Heart right ventricle (tissue), 16 donors: ENCODE data around the gene USH2A. TPM values are rescaled to one million over a fixed set of nuclear protein-coding genes. Genes with fewer than 3 reads are reported as not detected.

ENCODE experiments used
- ATAC-seq, 8 donors: fragments of 200-7000 bp; cut with Tn5 transposase; one replicate each; pipeline ENCODE4 v1.9.1; 2020; ENCODE audit warnings: mild to moderate bottlenecking in 8 of 8, moderate library complexity in 8 of 8, moderate number of reproducible peaks in 1 of 8
- DNase-seq, 2 donors: peaks; one replicate each; pipeline ENCODE4 v3.0.0-alpha.2; 2020
- H3K27ac ChIP-seq, 10 donors: fragments of 200-600 bp; sonication (generic) in 2 of 10; one replicate each; pipeline versions ENCODE4 v1.5.0 to v1.8.0; 2020 to 2022; ENCODE audit warnings: mild to moderate bottlenecking in 3 of 10
- H3K27me3 ChIP-seq, 7 donors: fragments of 200-600 bp; one replicate each; pipeline ENCODE4 v1.8.0; 2021 to 2022; ENCODE audit warnings: mild to moderate bottlenecking in 2 of 7
- H3K36me3 ChIP-seq, 9 donors: fragments of 200-600 bp; sonication (generic) in 1 of 9; one replicate each; pipeline versions ENCODE4 v1.5.0 to v1.8.0; 2020 to 2022; ENCODE audit warnings: mild to moderate bottlenecking in 2 of 9
- H3K4me1 ChIP-seq, 9 donors: fragments of 200-600 bp; sonication (generic) in 1 of 9; one replicate each; pipeline versions ENCODE4 v1.5.0 to v1.8.0; 2020 to 2022; ENCODE audit warnings: mild to moderate bottlenecking in 4 of 9
- H3K4me3 ChIP-seq, 10 donors: fragments of 200-600 bp; sonication (generic) in 2 of 10; one replicate each; pipeline versions ENCODE4 v1.5.0 to v1.8.0; 2020 to 2022; ENCODE audit warnings: mild to moderate bottlenecking in 7 of 10, moderate library complexity in 2 of 10
- H3K9me3 ChIP-seq, 11 donors: fragments of 200-600 bp in 10 of 11; sonication (generic) in 2 of 11; one replicate each; pipeline versions ENCODE4 v1.5.0 to v1.8.0; 2013 to 2022; ENCODE audit warnings: mild to moderate bottlenecking in 2 of 11, control low read depth in 1 of 11, moderate library complexity in 1 of 11
- WGBS, 2 donors: extraction: QIAGEN DNeasy Blood & Tissue Kit; methylation state at CpG; one replicate each; pipeline ENCODE4 v1.1.7; 2013; ENCODE audit warnings: inconsistent platforms in 1 of 2; 5-methylcytosine and 5-hydroxymethylcytosine counted together
- intact Hi-C, 10 donors: fragments of 100-400 bp; cut with DNase I; formaldehyde crosslinking; loops; one replicate each; pipeline versions ENCODE4 v1.11.1 to v1.14.2; 2022
- polyA plus RNA-seq, 2 donors: library from polyadenylated mRNA; stranded (reverse); fragments of 200-250 nt; gene quantifications; one replicate each; pipeline ENCODE4 v1.2.3, GENCODE V29; 2013
- total RNA-seq, 10 donors: library from RNA; stranded (reverse); fragmentation: NEBNext Ultra II Directional in 3 of 10; extraction: Animal tissue kit (Norgen Biotek cat#: 25700) in 3 of 10; gene quantifications; one replicate each; pipeline versions ENCODE4 v1.2.1 to v1.2.4, GENCODE V29; 2021 to 2023
- TF ChIP-seq, protein P1 (sequence below), 9 donors: fragments of 200-600 bp; sonication (generic) in 2 of 9; IDR thresholded peaks; one replicate each; pipeline versions ENCODE4 v1.5.0 to v1.8.0; 2021 to 2022; ENCODE audit warnings: antibody characterized with exemption in 9 of 9, mild to moderate bottlenecking in 5 of 9, moderate library complexity in 1 of 9
- donor health status: Arrhythmogenic right ventricular cardiomyopathy.
- donor health status: ischemic (EF 13 %, LVEDD 7.1; RV severe dilation, severe dysfunction).
- donor health status: healthy with polysubstance abuse.
- donor health status: DM: no; HTN: yes; CAD: no.
- donor health status: DM: no; HTN: no; CAD: no.
- donor health status: ischemic (EF 25% LVEDD 6.9; RV normal size, moderate dysfunction).
- donor health status: ischemic (EF 25% LVEDD 5.7; RV mildly dilated, moderate dysfunction).
- donor health status: healthy.
- donor health status: DM: yes; HTN: yes; CAD: no.
- donor health status: Ischemic cardiomyopathy.
- donor health status: ischemic (EF 35%, LVEDD 5.7; RV mildly dilated, moderate dysfunction).
- donor health status: nonischemic (EF 11% LVEDD 7.7; RV severe dilation, severe dysfunction).
- donor health status: DM: yes; HTN: yes; CAD: no.
- donor health status: PGD.
- donor health status: ischemic (EF 29% LVEDD 5.4; RV normal size, mild dysfunction).
- donor health status: nonischemic (EF 23%, LVEDD 6.1; RV moderate dilation, normal function).

Gene USH2A
- total and polyA plus RNA-seq, 12 donors = 0.01 to 4.9 (median 3.6) TPM

DNA sequence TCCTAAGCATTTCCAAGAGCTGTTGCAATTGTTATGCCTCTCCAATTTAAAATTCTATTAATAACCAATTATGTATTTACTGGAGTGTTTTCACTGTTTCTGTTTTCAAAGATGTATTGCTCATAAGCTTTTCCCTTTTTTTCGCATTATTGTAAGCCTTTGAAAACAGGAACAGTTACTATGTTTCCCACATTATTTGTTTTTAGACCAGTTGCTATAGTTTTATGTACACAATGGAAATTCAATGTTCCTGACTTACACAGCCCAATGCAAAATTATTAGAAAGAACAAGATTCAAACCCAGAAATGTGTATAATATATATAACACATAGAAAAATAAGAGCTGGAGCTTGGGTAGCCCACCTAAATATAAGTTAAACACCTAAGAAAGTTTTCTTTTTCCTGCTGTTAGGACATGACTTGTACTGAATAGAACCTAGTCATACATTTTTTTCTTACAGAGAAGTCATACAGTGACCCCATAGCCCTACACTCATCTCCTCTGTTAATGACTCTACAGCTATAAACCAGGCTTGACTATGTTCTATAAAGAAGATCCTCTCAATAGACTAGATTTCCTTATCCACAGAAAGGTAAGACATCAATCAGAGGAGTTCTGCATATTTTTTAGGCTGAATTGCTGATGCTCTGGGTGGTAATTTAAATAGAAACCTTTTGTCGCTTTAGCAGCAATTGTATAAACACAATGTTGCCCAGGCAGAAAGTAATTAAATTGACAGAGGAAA is 299.6 kb downstream of the USH2A start:
- H3K27me3 ChIP-seq = no peaks in the 10 kb centered on the region
- H3K9me3 ChIP-seq = no peaks in the 10 kb centered on the region
- H3K27ac ChIP-seq = no peak overlapping the region
- 0 to 91% methylated on average over 2 of the region's 2 CpGs for WGBS, 2 donors
- no peaks in the 10 kb centered on the region for H3K36me3 ChIP-seq
- H3K4me3 ChIP-seq = no peak overlapping the region
- ATAC-seq (no peak), DNase-seq (no peak)
- TF ChIP-seq, protein P1, sequence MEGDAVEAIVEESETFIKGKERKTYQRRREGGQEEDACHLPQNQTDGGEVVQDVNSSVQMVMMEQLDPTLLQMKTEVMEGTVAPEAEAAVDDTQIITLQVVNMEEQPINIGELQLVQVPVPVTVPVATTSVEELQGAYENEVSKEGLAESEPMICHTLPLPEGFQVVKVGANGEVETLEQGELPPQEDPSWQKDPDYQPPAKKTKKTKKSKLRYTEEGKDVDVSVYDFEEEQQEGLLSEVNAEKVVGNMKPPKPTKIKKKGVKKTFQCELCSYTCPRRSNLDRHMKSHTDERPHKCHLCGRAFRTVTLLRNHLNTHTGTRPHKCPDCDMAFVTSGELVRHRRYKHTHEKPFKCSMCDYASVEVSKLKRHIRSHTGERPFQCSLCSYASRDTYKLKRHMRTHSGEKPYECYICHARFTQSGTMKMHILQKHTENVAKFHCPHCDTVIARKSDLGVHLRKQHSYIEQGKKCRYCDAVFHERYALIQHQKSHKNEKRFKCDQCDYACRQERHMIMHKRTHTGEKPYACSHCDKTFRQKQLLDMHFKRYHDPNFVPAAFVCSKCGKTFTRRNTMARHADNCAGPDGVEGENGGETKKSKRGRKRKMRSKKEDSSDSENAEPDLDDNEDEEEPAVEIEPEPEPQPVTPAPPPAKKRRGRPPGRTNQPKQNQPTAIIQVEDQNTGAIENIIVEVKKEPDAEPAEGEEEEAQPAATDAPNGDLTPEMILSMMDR (IDR thresholded peaks at IDR 0.05) = no peak
- H3K4me1 ChIP-seq = no peaks in the 10 kb centered on the region
- intact Hi-C loops = no loop called here

DNA sequence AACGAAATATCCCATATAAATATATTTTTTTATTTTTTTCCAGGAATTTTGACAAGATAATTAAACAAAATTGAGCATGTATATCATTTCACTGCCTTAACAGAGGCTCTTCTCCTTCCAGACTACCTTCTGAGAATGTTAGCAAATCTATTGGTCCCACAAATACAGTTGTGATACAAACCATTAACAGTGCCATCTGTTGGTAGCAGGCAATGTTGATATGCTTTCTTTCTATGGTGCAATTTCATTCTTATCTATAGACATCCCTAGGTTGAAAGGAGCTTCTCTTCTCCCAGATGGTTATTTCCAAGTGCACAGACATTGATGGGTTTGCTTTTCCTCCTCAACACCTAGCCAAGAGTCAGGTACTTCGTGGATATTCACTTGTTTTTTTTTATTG is 303.6 kb downstream of the USH2A start:
- H3K36me3 ChIP-seq = no peaks in the 10 kb centered on the region
- no peak overlapping the region for H3K27ac ChIP-seq
- TF ChIP-seq, protein P1 (IDR thresholded peaks at IDR 0.05) = peak in 4 of 9 donors; percentile 8 to 31 (median 22)
- no peaks in the 10 kb centered on the region for H3K27me3 ChIP-seq
- H3K4me3 ChIP-seq = no peak overlapping the region
- intact Hi-C loops = no loop called here
- ATAC-seq = no peak
- WGBS, 2 donors = 39 to 54% methylated on average over 2 of the region's 2 CpGs
- no peak for DNase-seq
- no peaks in the 10 kb centered on the region for H3K9me3 ChIP-seq
- H3K4me1 ChIP-seq = no peaks in the 10 kb centered on the region

DNA sequence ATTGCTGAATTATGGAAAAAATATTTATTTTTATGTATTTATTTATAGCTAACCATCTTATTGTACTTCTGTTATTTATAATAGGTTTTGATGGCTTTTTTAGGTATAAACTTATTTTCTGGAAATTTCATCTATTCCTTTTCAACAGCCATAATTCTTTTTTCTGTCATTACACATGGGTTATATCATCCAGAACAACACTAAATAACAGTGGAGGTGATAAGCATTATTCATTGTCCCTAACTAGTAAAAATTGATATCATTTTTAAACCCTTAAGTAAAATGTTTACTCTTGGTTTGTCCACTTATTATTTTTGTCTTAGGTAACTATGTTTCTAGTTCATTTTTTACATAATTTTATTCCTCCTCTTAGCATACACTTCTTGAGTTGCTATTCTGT is 309.1 kb downstream of the USH2A start:
- H3K27ac ChIP-seq = no peak overlapping the region
- H3K4me3 ChIP-seq = no peak overlapping the region
- no peaks in the 10 kb centered on the region for H3K9me3 ChIP-seq
- no peaks in the 10 kb centered on the region for H3K4me1 ChIP-seq
- DNase-seq (no peak), ATAC-seq (no peak)
- intact Hi-C loops = no loop called here
- TF ChIP-seq, protein P1 (IDR thresholded peaks at IDR 0.05) = no peak
- no peaks in the 10 kb centered on the region for H3K36me3 ChIP-seq
- no peaks in the 10 kb centered on the region for H3K27me3 ChIP-seq

DNA sequence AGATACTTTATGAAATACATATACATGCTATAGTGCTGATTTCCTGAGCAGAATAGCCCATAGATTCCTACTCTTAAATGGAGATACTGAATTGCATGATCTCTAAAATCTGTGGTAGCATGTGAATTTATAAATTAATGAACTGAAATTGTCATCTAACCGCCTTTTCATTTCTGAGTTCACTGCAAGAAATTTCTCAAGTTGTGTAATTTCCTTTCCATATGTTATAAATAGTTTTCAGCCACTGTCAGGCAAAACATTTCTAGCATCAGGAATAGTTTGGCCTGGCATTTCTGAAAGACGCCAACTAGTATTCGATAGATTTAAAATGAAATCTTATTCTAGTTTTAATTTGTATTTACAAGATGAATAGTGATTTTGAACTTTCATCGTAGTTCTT is 310.1 kb downstream of the USH2A start:
- DNase-seq = no peak
- 74 to 85% methylated on average over 4 of the region's 4 CpGs for WGBS, 2 donors

More for the DNA sequence above, 310.1 kb downstream of the USH2A start:
- TF ChIP-seq, protein P1 (IDR thresholded peaks at IDR 0.05) = no peak
- Histone ChIP-seq H3K36me3 (no peaks in the 10 kb centered on the region), H3K4me1 (no peaks in the 10 kb centered on the region), H3K27ac (no peak overlapping the region), H3K27me3 (no peaks in the 10 kb centered on the region), H3K9me3 (no peaks in the 10 kb centered on the region), H3K4me3 (no peak overlapping the region)
- intact Hi-C loops = no loop called here
- ATAC-seq = no peak
